Neural cell (in vitro differentiated cells): Measurements from ENCODE around the gene FYB1.

ENCODE experiments used
- CTCF ChIP-seq: fragments of 450-650 bp; IDR thresholded peaks from 2 replicates; pipeline ENCODE4 v1.5.1; 2014; ENCODE audit warnings: antibody characterized with exemption, mild to moderate bottlenecking, moderate library complexity; ENCODE audit not compliant: poor library complexity, severe bottlenecking
- EP300 ChIP-seq: fragments of 450-650 bp; conservative IDR thresholded peaks from 2 replicates; pipeline ENCODE4 v1.6.1; 2014; ENCODE audit warnings: antibody characterized with exemption, mild to moderate bottlenecking, moderate library complexity; ENCODE audit not compliant: poor library complexity, severe bottlenecking
- EZH2 ChIP-seq: fragments of 200-600, 300-800 bp; shearing (Covaris generic), sonication (generic); IDR thresholded peaks from 2 replicates; pipeline ENCODE4 v1.6.1; 2014; ENCODE audit warnings: antibody characterized with exemption, low read length, borderline replicate concordance, mild to moderate bottlenecking; ENCODE audit not compliant: insufficient read depth, poor library complexity, severe bottlenecking
- REST ChIP-seq: IDR thresholded peaks from 2 replicates; pipeline ENCODE4 v1.6.1; 2012; ENCODE audit warnings: borderline replicate concordance
- SMC3 ChIP-seq: fragments of 450-650 bp; conservative IDR thresholded peaks from 2 replicates; pipeline ENCODE4 v1.6.1; 2014; ENCODE audit warnings: antibody characterized with exemption, mild to moderate bottlenecking, moderate library complexity; ENCODE audit not compliant: poor library complexity
- TAF1 ChIP-seq: IDR thresholded peaks from 2 replicates; pipeline ENCODE4 v1.6.1; 2012; ENCODE audit warnings: low read depth

DNA sequence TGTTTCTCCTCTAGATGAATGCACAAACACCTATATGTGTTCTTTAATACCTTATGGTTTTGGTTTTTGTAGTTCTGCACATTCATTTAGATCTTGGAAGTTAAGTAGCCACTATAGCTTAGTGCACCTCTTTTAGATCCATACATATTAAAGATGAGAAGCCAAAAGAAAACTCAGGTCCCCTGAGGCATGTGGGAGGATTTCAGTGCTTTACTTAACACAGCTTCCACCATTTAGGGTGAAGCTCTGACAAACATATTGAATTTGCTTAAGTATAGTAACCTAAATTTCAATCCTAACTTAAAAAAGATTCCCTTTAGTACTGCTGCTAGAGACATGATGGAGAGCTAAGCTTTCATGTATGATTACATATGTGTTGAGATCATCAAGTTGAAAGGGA lies 119.5 kb downstream of the FYB1 start:
- TF ChIP-seq EZH2 = no peak
- TF ChIP-seq CTCF = no peak
- TF ChIP-seq EP300 = no peak
- TF ChIP-seq TAF1 = no peak
- no peak for TF ChIP-seq SMC3
- TF ChIP-seq REST = no peak
